NT2/D1 (cell line): ENCODE results near the gene AP4M1.

ENCODE experiments used
- YY1 ChIP-seq: IDR thresholded peaks from 2 replicates; pipeline ENCODE4 v1.6.1; 2011; ENCODE audit not compliant: insufficient read length, insufficient read depth
- ZNF274 ChIP-seq: IDR thresholded peaks from 2 replicates; pipeline ENCODE4 v1.6.1; 2011; ENCODE audit warnings: mild to moderate bottlenecking, low read depth, low read length

GRCh38 chr7:100102950-100103840 lies 1.8 kb downstream of the AP4M1 start:
- TF ChIP-seq YY1, result no peak
- no peak for TF ChIP-seq ZNF274
